Thyroid gland (tissue), 4 donors: ENCODE results near the gene DCLK2. TPM values are rescaled to one million over a fixed set of nuclear protein-coding genes. Genes with fewer than 3 reads are reported as not detected.

Experiments
- DNase-seq, 2 donors: peaks; one replicate each; pipeline ENCODE4 v3.0.0-alpha.2; 2019
- H3K27ac ChIP-seq, 3 donors: fragments of 200-600 bp; sonication (generic); 1 replicate in 2 of 3; 2 replicates in 1 of 3; pipeline ENCODE4 v1.5.1; 2016 to 2019; ENCODE audit warnings: mild to moderate bottlenecking in 1 of 3, moderate library complexity in 1 of 3
- H3K27me3 ChIP-seq: fragments of 200-600 bp; sonication (generic); one replicate; pipeline ENCODE4 v1.5.1; 2019
- H3K36me3 ChIP-seq, 2 donors: fragments of 200-600 bp; sonication (generic); one replicate each; pipeline ENCODE4 v1.5.1; 2016 to 2019
- H3K4me1 ChIP-seq, 2 donors: fragments of 200-600 bp; sonication (generic); one replicate each; pipeline ENCODE4 v1.5.1; 2017 to 2019
- H3K4me3 ChIP-seq, 3 donors: fragments of 200-600 bp; sonication (generic); replicated peaks in 1 of 3; 1 replicate in 2 of 3; 2 replicates in 1 of 3; pipeline ENCODE4 v1.5.1; 2016; ENCODE audit warnings: mild to moderate bottlenecking in 1 of 3
- H3K9me3 ChIP-seq: fragments of 200-600 bp; sonication (generic); one replicate; pipeline ENCODE4 v1.5.1; 2017
- CTCF ChIP-seq, 6 experiments: fragments of 200-600 bp in 3 of 6; fragments of 450-650 bp in 3 of 6; sonication (generic) in 3 of 6; IDR thresholded peaks; one replicate each; pipeline ENCODE4 v1.5.1; 2016 to 2019; ENCODE audit warnings: antibody characterized with exemption in 6 of 6, mild to moderate bottlenecking in 2 of 6, inconsistent platforms in 1 of 6, moderate library complexity in 1 of 6
- POLR2A ChIP-seq, 2 donors: fragments of 450-650 bp; IDR thresholded peaks; one replicate each; pipeline ENCODE4 v1.6.1; 2017; ENCODE audit warnings: antibody characterized with exemption in 2 of 2, mild to moderate bottlenecking in 2 of 2, moderate library complexity in 1 of 2
- WGBS, 2 donors: methylation state at CpG; one replicate each; pipeline ENCODE4 v1.1.5; 2017; 5-methylcytosine and 5-hydroxymethylcytosine counted together
- intact Hi-C: fragments of 100-400 bp; cut with DNase I; formaldehyde crosslinking; loops from one replicate; pipeline ENCODE4 v1.15.1; 2023
- total RNA-seq, 4 donors: library from RNA; depleted of rRNA; stranded (reverse); fragments of >200 nt; gene quantifications; one replicate each; pipeline ENCODE4 v1.2.3, GENCODE V29; 2016

DCLK2 gene
- total RNA-seq, 4 donors from 2014 or later: 6.6 to 19.7 (median 12.3) TPM

DNA sequence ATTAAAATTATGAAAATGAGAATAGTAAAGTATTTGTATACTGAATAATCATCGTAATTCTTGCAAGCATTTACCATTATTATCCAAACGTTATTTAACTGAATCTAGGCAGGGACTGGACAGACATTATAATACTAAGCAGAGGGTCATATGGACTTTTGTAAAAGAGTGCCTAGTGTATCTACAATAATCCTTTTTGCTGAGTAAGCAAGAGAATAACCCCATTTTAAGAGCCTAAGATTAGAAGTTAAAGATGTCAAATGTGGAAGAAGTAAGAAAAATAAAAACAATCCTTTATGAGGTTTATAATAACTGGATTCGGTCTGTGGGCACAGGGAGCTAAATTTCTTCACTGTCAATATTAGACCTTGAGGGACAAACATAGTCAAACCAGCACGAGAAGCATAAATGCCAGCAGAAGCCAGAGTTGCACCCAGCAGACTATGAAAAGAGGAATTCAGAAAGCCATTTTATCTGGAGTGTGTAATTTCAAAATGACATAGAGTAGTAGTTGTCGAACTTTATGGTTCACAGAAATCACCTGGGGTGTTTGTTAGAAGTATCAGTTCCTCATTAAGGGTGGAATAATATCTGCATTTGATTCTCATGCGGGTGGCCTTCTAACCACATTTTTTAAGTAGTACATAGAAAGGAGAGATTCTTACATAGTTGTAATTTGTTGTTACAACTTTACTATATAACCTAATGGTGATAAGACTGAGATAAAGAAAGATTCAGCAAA is 39.7 kb upstream of the DCLK2 start:
- TF ChIP-seq CTCF (IDR thresholded peaks at IDR 0.05) (no peak), POLR2A (IDR thresholded peaks at IDR 0.05) (no peak)
- Histone ChIP-seq H3K9me3 (no peaks in the 10 kb centered on the region), H3K27ac (no peak overlapping the region), H3K36me3 (no peaks in the 10 kb centered on the region), H3K4me1 (no peaks in the 10 kb centered on the region), H3K4me3 (no peak overlapping the region), H3K27me3 (no peaks in the 10 kb centered on the region)
- 79 to 82% methylated on average over 6 of the region's 6 CpGs for WGBS, 2 donors
- intact Hi-C loops: no loop called here
- DNase-seq: no peak

GRCh38 chr4:150039274-150040127 is 38.7 kb upstream of the DCLK2 start:
- intact Hi-C loops: no loop called here
- WGBS, 2 donors: 71 to 73% methylated on average over 2 of the region's 2 CpGs
- DNase-seq: no peak
- H3K9me3 ChIP-seq: no peaks in the 10 kb centered on the region
- H3K27me3 ChIP-seq: no peaks in the 10 kb centered on the region
- TF ChIP-seq CTCF (IDR thresholded peaks at IDR 0.05) (no peak), POLR2A (IDR thresholded peaks at IDR 0.05) (no peak)
- H3K36me3 ChIP-seq: no peaks in the 10 kb centered on the region
- no peaks in the 10 kb centered on the region for H3K4me1 ChIP-seq
- H3K4me3 ChIP-seq: no peak overlapping the region
- no peak overlapping the region for H3K27ac ChIP-seq

DNA sequence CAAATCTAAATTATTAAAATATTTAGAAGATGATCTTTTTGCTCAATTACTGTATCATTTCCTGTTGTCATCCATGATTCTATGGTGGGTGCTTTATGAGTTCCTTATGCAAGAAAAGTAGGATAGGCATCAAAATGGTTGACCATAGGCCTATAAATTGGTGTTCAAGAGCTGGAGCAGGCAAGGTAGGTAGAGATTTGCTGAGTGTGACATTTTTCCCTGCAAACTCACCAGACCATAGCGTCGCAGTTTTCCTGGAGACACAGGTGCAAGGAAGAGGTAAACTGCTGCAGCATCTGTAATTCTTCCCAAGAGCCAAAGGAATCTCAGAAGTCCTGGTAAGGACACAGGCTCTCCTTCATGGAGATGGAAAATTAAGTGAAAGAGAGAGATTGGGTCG is 33.7 kb upstream of the DCLK2 start:
- no peak for DNase-seq
- WGBS, 2 donors: 86% methylated on average over 3 of the region's 3 CpGs
- TF ChIP-seq CTCF (IDR thresholded peaks at IDR 0.05): no peak

DNA sequence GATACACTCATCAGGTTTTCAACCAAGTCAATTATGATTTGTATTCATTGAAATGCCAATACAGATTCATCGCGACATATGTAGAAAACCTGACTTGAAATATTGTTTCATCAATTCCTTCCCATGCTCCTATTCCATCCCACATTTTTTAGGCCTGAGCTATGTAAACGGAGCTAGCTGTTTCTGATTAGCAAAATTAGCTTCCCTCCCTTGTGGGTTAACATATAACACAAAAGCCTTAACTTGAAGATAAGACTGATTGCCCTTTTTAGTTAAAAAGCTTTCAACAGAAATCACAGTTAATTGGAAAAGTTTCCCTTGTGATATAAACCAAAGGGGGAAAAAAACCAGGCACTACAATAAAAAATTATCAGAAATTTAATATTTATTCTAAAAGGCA is 32.8 kb upstream of the DCLK2 start:
- Histone ChIP-seq H3K4me1 (no peaks in the 10 kb centered on the region), H3K4me3 (no peak overlapping the region), H3K27ac (no peak overlapping the region), H3K27me3 (no peaks in the 10 kb centered on the region), H3K36me3 (no peaks in the 10 kb centered on the region), H3K9me3 (no peaks in the 10 kb centered on the region)
- whole genome bisulfite sequencing, 2 donors: 88 to 90% methylated on average over 3 of the region's 3 CpGs
- intact Hi-C loops: no loop called here
- no peak for TF ChIP-seq CTCF (IDR thresholded peaks at IDR 0.05)
- TF ChIP-seq POLR2A (IDR thresholded peaks at IDR 0.05): no peak
- DNase-seq: no peak

More for the DNA sequence above, 33.7 kb upstream of the DCLK2 start:
- no peak overlapping the region for H3K4me3 ChIP-seq
- H3K4me1 ChIP-seq: no peaks in the 10 kb centered on the region
- H3K36me3 ChIP-seq: no peaks in the 10 kb centered on the region
- no peak overlapping the region for H3K27ac ChIP-seq
- no peaks in the 10 kb centered on the region for H3K27me3 ChIP-seq
- intact Hi-C loops: no loop called here
- no peaks in the 10 kb centered on the region for H3K9me3 ChIP-seq

GRCh38 chr4:150046728-150047217 is 31.5 kb upstream of the DCLK2 start:
- no peaks in the 10 kb centered on the region for H3K27me3 ChIP-seq
- 69 to 70% methylated on average over 5 of the region's 5 CpGs for WGBS, 2 donors
- no peaks in the 10 kb centered on the region for H3K4me1 ChIP-seq
- no peak overlapping the region for H3K27ac ChIP-seq
- TF ChIP-seq POLR2A (IDR thresholded peaks at IDR 0.05): no peak
- no peak for TF ChIP-seq CTCF (IDR thresholded peaks at IDR 0.05)
- intact Hi-C loops: no loop called here
- H3K36me3 ChIP-seq: no peaks in the 10 kb centered on the region
- no peaks in the 10 kb centered on the region for H3K9me3 ChIP-seq
- H3K4me3 ChIP-seq: no peak overlapping the region
- DNase-seq: no peak
